ENCODE measurements around the gene PLEKHS1. TPM values are rescaled to one million over a fixed set of nuclear protein-coding genes. Genes with fewer than 3 reads are reported as not detected.
"Not testable (repeated sequence)": the region's sequence is repeated elsewhere in the genome, so short reads cannot be mapped to it uniquely, and the experiment has no call there.

The PLEKHS1 gene
- total and polyA plus RNA-seq, 2 experiments from 2014 or later = 0.23 TPM; not detected in 1

- Histone ChIP-seq H3K79me2 (no peaks in the 10 kb centered on the region), H3K9me2 (replicated peaks; ENCODE audit: insufficient read depth) (no peaks in the 10 kb centered on the region), H3K36me3 (replicated peaks; ENCODE audit: insufficient read depth, low read depth) (no peaks in the 10 kb centered on the region), H3K4me3 (no peak overlapping the region), H3K27me3 (no peaks in the 10 kb centered on the region), H3K27ac (no peak overlapping the region), H3K4me2 (no peak overlapping the region), H3K9me3 (ENCODE audit: low read depth) (no peaks in the 10 kb centered on the region), H4K20me1 (ENCODE audit: insufficient read depth, poor library complexity, severe bottlenecking) (no peaks in the 10 kb centered on the region), H2AFZ (no peak overlapping the region), H3K4me1 (ENCODE audit: insufficient read depth) (no peaks in the 10 kb centered on the region)
- no peak for TF ChIP-seq EZH2 (IDR thresholded peaks at IDR 0.05; ENCODE audit: borderline replicate concordance)
- no peak for TF ChIP-seq EZH2phosphoT487 (IDR thresholded peaks at IDR 0.05; ENCODE audit: low read depth, severe bottlenecking, unreplicated experiment)
- TF ChIP-seq CTCF (IDR thresholded peaks at IDR 0.05; ENCODE audit: poor library complexity) = no peak
- WGBS (ENCODE audit: low lambda C conversion rate, missing lambda C conversion rate) = 73% methylated on average over 4 of the region's 4 CpGs
- no peak for DNase-seq (ENCODE audit: low spot score)
Observed at GRCh38 chr10:113770346-113770745, 18.9 kb downstream of the PLEKHS1 start.

- not testable (repeated sequence) for H3K9me3 ChIP-seq (ENCODE audit: low read depth); H2AFZ ChIP-seq; H3K4me2 ChIP-seq; H3K27me3 ChIP-seq; H3K9me2 ChIP-seq (replicated peaks; ENCODE audit: insufficient read depth); H4K20me1 ChIP-seq (ENCODE audit: insufficient read depth, poor library complexity, severe bottlenecking); H3K79me2 ChIP-seq; H3K4me1 ChIP-seq (ENCODE audit: insufficient read depth); H3K4me3 ChIP-seq; H3K27ac ChIP-seq; H3K36me3 ChIP-seq (replicated peaks; ENCODE audit: insufficient read depth, low read depth); DNase-seq (ENCODE audit: low spot score)
- 96% methylated on average over 3 of the region's 3 CpGs for WGBS (ENCODE audit: low lambda C conversion rate, missing lambda C conversion rate)
Observed at GRCh38 chr10:113771131-113771530, 19.6 kb downstream of the PLEKHS1 start.

DNA sequence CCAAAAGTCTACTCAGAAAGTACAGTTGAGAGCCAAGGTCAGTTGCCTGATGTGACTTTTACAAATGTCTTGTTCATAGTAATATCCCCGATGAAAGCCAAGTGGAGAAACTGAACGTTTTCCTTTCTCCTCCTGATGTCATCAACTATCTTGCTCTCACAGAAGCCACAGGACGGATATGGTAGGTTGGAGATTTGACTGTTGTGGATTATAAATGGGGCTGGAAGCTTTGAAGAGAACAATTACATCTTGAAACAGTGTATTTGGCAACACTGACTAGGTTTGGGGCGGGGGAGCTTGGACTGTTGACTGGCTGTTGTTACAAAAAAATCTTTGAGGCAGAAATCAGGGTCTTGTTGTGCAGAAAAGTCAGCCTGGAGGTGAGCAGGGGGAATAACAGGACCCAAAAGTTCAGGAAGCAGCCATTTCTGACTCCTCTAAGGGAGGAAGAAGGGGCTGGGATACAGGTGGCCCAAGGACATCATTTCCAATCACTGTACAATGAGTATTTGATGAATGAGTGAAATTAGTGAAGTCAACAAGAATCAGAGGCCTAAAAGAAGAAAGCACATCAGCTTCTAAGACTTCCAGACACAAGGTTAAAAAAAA, 24.3 kb downstream of the PLEKHS1 start:
- Histone ChIP-seq H3K9me3 (ENCODE audit: low read depth) (no peaks in the 10 kb centered on the region), H3K4me2 (no peak overlapping the region), H2AFZ (no peak overlapping the region), H4K20me1 (ENCODE audit: insufficient read depth, poor library complexity, severe bottlenecking) (no peaks in the 10 kb centered on the region), H3K36me3 (replicated peaks; ENCODE audit: insufficient read depth, low read depth) (no peaks in the 10 kb centered on the region), H3K79me2 (no peaks in the 10 kb centered on the region), H3K27me3 (no peaks in the 10 kb centered on the region), H3K4me1 (ENCODE audit: insufficient read depth) (no peaks in the 10 kb centered on the region), H3K4me3 (no peak overlapping the region), H3K27ac (no peak overlapping the region), H3K9me2 (replicated peaks; ENCODE audit: insufficient read depth) (no peaks in the 10 kb centered on the region)
- no peak for TF ChIP-seq EZH2 (IDR thresholded peaks at IDR 0.05; ENCODE audit: borderline replicate concordance)
- 87% methylated on average over 4 of the region's 4 CpGs for WGBS (ENCODE audit: low lambda C conversion rate, missing lambda C conversion rate)
- DNase-seq (ENCODE audit: low spot score) = no peak

GRCh38 chr10:113776553-113776952, 25.1 kb downstream of the PLEKHS1 start:
- no peaks in the 10 kb centered on the region for H4K20me1 ChIP-seq (ENCODE audit: insufficient read depth, poor library complexity, severe bottlenecking)
- H3K79me2 ChIP-seq = no peaks in the 10 kb centered on the region
- no peak overlapping the region for H3K4me2 ChIP-seq
- DNase-seq (ENCODE audit: low spot score) = no peak
- H3K36me3 ChIP-seq (replicated peaks; ENCODE audit: insufficient read depth, low read depth) = no peaks in the 10 kb centered on the region
- H3K9me2 ChIP-seq (replicated peaks; ENCODE audit: insufficient read depth) = no peaks in the 10 kb centered on the region
- TF ChIP-seq CTCF (IDR thresholded peaks at IDR 0.05; ENCODE audit: poor library complexity) (no peak), EZH2phosphoT487 (IDR thresholded peaks at IDR 0.05; ENCODE audit: low read depth, severe bottlenecking, unreplicated experiment) (no peak), EZH2 (IDR thresholded peaks at IDR 0.05; ENCODE audit: borderline replicate concordance) (no peak)
- no peaks in the 10 kb centered on the region for H3K4me1 ChIP-seq (ENCODE audit: insufficient read depth)
- H2AFZ ChIP-seq = no peak overlapping the region
- H3K9me3 ChIP-seq (ENCODE audit: low read depth) = no peaks in the 10 kb centered on the region
- H3K27ac ChIP-seq = no peak overlapping the region
- no peaks in the 10 kb centered on the region for H3K27me3 ChIP-seq
- no peak overlapping the region for H3K4me3 ChIP-seq
- WGBS (ENCODE audit: low lambda C conversion rate, missing lambda C conversion rate) = 84% methylated on average over 1 of the region's 1 CpG
